Stimulated activated CD8-positive, alpha-beta memory T cell treated with anti-CD3 and anti-CD28 coated beads, Interleukin-2, amount 100 ng/mL, for 48 hours (primary cell): ENCODE measurements around the gene CTNNA2.

Source experiments
- DNase-seq, 2 donors: peaks; one replicate each; pipeline ENCODE4 v3.0.0-alpha.2; 2020; ENCODE audit warnings: low read depth in 2 of 2

The CTNNA2 gene

DNA sequence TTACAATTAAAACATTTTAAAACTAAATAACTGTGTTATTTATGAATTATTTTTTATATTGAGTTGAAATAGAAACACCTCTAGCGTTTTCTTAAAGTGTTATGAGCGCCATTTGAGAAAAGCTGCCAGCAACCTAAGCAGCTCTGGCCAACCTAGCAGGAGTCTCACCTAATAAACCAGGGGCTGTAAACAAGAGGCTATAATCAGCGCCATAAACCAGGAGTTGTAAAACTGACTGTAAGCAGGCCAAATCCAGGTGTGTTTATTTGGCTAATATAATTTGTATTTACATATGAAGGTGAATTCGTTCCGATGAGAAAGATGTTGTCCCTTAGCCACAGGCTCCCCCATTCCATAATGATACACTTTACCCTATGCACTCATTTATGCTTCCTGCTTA is 757.0 kb downstream of the CTNNA2 start:
- no peak for DNase-seq

DNA sequence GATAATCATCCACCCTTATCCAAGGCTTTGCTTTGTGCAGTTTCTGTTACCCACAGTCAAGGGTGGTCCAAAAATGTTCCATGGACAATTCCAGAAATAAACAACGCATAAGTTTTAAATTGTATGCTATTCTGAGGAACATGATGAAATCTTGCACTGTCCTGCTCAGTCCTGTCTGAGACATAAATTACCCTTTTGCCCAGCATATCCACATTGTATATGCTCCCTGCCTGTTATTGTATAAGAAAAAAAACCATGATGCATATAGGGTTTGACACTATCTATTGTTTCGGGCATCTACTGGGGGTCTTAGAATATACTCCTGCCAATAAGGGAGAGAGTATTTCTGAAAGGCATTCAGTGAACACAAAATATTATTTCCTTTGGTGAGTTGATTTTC is 767.7 kb downstream of the CTNNA2 start:
- DNase-seq: no peak

DNA sequence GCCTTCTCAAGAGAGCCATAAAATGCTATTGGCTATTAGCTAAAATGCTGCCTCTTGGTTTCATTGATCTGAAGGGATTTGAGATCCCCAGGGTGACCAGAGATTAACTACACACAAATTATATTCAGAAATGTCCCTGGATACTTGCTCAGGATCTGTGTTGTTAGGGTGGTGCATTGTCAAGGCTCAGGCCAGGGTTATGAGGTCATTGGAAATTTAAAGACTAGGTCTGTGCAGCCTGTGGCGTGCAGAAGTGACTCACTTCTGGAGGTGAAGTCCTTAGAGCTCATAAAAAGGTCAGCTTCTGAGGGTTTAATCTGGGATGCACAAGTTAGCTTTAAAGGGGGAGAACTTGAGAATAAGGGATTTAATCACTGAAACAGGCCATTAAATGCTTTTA is 768.2 kb downstream of the CTNNA2 start:
- DNase-seq: no peak

DNA sequence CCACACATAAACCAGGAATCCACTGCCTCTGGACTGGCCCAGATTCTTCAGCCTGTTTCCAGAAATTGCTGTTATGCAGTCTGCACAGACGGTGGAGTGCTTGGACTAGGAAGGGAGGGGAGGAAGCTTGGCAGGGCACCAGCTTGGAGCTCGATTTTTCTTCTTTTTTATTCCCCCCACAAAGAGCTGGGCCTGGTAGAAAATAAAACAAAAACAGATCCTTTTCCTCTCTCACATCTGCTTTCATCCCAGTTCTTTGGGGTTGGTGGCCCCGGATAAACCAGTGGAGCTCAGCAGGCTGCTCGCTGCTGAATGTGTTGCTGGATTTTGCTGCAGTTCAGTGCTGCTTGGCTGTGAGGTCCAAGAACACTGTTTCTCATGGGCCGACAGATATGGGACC is 775.7 kb downstream of the CTNNA2 start:
- DNase-seq: no peak

DNA sequence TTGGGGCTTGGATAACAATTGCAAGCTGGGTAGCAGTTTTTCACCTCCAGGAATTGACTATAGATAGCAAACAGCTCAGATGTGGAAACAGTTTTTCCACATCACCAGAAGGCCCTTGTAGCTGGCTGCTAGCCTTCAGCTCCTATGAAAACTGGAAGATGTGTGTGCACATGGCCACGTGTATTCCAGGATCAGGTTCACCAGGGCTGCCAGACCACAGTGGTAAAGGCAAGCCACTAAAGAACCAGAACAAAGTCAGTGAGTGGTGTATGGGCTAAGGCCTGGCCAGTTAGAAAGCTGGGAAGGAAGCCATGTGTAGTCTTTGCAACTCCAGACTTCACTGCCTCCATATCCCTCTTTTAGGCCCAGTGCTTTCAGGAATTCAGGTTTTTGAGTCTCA is 778.8 kb downstream of the CTNNA2 start:
- no peak for DNase-seq

DNA sequence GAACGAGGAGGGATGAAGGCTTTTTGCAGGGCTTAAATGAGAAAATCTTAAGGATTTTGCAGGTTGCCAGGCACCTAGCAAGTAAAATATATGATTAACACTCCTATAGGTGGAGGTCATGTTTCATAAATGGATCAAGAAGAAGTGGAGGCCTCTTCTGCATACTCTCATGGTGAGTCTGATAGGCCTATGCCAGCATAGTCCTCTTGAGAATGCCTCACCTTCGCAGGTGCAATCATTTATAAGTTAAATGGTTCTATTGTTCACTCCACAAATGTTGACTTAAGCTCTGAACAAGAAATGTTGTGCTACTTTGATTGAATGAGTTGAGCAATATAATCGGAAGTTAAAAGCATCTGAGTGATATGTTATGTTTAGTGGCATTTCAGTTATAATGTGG is 779.6 kb downstream of the CTNNA2 start:
- no peak for DNase-seq

DNA sequence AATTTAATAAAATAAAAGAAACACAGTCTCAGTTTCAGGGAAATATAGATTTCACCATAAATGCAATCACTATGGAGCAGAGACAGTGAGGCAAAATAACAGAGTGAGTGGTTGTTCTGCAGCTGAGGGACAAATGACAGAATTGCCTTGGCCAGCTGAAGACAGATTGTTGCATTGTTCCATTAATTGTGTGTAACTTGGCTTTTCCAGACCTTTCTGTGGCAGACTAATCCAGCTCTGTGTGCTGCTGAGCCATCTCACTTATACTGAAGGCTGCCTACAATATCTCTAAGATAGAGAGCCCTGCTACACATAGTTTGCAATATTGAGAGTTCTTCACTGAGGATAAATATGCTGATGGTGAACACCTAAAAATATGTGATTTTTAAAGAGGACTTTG is 780.2 kb downstream of the CTNNA2 start:
- DNase-seq: no peak

DNA sequence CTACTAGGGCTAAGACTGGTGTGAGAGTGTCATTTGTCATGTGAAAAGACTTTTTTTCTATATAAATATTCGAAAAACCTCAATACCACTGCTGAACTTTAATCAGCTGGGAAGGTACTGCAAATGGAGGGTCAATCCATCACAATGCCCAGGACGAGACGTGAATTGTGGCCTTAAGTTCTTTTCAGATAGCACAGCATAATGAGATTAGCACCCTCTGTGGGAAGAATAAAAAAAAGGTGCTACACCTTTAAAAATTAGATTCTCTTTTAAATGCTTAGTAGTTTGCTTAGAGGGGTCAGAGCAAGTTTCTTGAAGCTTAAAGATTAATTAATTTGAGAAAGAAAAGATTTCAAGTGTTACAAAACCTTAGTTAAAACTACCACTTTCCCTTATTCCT is 786.1 kb downstream of the CTNNA2 start:
- DNase-seq: no peak

DNA sequence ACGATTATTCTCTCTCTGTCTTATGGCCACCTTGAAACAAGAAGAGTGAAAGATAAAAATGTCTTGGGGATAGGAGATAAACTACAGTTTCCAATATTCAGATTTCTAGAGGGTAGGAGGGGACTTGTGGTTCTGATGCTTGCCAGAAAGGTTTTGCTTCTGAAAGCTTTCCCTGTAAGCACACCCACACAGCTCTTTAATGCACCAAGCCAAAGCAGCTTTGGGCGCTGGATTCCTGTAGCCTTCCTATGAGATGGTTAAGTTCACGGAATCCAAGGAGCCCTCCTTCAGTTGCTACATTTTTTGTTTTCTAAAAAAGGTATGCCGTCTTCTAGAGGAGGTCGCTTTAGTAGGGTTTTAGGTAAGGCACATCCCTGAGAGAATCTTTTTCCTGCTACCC is 786.8 kb downstream of the CTNNA2 start:
- no peak for DNase-seq

DNA sequence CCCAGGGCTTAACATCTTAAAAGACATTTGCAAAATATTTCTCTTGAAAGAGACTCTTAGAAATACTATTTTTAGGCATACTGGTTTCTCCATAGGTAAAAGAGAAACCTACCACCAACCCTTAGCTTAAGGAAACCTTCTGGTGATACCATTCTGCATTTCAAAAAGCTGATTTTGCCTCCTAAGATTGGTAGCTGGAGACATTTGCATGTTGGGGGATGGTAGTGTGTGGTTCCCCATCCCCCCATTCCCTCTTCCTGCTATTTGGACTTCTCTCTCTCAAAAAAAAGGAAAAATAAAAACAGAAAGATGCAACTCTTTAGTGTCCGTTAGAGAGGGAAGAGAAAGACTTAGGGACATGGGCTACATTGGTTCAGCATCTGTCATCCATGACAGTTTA is 787.5 kb downstream of the CTNNA2 start:
- DNase-seq: no peak

DNA sequence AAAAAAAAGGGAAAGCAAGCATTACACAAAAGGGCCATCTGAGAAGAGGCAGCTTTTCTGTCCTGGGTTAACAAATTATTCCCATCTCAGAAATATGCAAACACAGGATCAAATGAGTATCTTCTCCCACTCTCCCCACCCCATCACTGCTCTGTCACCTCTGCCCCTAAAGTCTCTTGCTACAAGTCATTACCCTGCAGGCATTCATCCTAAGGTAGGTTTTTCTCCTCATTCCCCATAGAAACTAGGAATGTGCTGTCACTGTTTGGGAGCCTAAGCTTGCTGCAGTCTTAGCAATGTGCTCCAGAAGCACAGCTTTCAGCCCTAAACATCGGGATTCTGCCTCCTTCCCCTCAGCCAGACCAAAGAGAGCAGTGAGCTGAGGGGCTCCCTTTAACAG is 788.1 kb downstream of the CTNNA2 start:
- no peak for DNase-seq

DNA sequence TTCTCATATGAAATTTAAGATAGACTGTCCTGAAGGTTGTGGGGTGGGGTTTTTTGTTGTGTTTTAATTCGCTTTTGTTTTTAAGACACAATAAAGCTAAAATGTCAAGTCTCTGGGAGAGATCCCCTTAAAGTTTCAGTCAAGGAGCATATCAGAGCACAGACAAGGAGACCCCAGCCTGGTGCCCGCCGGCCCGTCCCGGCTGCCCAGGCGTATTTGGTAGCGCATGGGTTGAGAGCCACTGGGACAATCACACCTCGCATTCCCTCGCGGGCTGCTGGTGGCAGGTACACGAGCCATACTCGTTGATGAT is 789.1 kb downstream of the CTNNA2 start:
- DNase-seq: no peak

DNA sequence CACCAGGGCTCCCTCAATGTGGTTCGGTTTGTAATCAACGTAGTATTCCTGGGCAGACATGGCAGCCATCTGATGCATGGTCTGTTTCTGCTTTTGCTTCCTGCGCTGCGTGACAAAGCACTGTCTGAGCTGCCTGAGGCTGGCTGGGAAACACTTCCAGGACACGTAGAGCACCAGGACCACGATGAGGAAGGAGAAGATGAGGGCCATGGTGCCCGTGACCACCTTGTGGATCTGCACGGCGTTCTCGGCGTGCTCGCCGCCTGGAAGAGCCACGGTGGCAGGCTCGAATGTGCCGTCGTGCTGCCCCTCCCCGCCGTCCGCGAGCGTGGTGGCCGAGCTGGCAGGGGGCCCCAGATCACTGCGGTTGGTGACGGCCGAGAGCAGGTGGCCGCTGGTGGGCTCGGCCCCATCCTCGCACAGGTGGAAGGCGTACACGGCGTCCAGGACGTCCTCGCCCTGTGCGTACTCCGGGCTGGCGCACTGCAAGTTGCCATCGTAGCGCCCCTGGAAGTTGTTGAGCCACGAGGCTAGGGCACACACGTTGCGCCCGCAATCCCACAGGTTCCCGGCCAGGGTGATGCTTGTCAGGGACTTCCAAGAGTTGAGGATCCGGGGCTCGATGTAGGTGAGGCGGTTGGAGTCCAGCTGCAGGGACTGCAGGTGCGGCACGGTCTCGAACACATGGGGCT is 789.6 kb downstream of the CTNNA2 start:
- no peak for DNase-seq

DNA sequence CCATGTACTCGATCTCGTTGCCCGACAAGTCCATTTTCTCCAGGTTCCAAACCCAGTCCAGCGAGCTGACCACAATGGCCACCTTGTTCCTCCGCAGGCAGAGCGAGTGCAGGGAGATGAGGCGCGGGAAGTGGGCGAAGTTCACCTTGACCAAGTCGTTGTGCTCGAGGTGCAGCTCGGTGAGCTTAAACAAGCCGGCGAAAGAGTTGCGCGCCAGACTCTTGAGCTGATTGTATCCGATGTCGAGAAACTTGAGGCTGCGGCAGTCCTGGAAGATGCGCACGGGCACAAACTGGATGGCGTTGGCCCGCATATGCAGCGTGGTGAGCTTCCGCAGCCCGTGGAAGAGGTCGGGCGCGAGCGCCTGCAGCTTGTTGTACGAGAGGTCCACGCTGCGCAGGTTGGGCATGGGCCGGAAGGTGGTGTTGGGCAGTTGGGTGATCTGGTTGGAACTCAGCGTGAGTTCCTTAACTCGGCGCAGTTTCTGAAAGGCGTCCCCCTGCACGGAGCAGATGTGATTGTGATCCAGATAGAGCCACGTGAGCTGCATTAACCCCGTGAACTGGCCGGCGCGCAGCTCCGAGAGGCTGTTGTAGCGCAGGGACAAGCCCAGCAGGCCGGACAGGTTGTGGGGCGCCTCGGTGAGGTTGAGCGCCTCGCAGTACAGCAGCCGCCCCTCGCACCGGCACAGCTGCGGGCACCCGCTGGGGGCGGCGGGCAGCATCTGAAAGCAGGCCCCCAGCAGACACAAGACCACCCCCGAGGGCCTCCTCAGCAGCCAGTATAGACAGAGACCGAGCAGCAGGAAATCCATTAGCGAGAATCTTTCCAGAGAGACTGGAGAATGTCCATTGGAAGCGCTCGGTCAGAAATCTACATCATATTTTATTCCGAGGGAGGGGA is 790.4 kb downstream of the CTNNA2 start:
- no peak for DNase-seq

DNA sequence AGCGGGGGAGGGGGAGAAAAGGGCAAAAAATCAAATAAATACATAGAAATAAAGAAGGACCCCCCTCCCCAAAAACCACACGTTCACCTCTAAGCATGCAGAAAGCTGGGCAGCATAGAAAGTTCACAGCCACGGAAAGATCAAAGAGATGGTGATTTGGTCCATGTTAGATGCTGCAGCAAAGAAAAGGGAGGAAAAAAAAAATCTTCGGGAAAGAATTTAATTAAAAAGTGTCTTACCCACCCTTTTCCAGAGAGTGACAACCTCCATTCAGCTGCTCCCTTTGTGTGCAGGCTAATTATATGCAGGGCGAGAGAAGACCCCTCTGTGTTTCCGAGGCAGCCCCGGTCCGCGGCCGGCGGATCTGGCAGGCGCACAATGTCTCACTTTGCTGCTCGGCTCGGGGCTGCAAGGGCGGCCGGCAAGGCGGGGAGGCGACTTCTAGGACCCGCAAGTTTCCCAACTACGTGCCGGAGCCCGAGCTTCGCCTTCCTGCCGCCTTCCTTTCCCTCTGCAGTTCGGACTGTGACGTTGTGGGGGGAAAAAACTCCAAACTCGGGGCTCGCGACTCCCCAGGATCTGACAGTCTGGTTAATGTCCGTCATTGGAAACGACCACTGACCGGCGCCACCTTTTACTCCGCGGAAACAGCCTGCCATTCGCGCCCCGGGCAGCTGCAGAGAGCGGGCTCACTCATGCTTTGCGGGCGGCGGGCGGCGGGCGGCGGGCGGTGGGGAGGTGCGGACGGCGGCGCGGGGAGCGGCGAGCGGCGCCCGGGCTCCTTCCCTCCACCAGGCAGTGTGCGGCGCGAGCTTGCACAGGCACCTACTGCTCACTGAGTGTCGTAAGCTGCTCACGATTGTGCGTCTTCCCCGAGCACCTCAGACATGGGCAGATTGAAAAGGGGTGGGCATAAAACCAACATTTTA is 791.3 kb downstream of the CTNNA2 start, which contains the start of gene LRRTM1:
Gene LRRTM1, minus strand, starts transcription at position 844 of the 929 bp plus-strand sequence. CDS start 933 bp downstream, outside the sequence.
- DNase-seq: no peak

DNA sequence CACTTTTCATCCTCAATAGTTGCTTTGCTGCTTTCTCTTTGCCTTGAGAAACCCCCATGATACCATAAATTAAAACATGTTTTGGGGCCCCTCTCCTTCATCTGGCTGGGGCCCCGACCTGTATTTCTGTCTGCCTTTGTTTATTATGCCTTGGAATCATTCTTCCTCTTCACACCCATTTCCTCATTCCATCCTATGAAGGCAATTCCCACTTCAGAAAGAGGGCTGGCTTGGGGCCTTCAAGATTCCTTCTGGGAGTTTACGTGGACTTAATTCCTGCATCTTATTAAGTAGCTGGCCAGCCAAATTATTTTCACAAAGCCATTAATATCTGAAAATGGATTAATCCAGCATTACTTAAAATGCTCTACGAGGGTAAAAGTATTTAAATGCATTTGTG is 798.5 kb downstream of the CTNNA2 start:
- no peak for DNase-seq

DNA sequence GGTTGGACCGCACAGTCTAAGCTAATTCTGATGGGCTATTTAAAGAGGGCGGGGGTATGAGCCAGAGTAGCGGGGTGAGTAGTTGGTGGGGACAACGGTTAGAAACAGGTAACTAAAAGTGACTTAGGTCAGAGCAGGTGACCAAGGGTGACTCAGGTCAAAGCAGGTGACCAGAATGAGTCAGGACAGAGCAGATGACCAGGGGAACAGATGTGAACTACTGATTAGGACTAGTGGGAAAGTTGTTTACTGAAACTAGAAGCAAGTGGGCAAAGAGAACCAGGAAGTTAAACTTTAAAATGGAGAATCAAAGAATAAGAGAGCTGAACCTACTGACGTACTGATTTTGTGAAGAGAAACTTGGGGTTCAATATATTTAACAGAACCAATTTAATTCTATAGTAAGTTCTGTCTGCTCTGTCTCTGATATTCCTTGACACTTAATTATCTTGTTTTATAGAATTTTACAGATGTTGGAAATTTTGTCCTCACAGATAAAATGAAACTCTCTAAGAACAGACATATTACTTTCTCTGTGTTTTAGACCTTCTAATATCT is 799.5 kb downstream of the CTNNA2 start:
- DNase-seq: no peak

DNA sequence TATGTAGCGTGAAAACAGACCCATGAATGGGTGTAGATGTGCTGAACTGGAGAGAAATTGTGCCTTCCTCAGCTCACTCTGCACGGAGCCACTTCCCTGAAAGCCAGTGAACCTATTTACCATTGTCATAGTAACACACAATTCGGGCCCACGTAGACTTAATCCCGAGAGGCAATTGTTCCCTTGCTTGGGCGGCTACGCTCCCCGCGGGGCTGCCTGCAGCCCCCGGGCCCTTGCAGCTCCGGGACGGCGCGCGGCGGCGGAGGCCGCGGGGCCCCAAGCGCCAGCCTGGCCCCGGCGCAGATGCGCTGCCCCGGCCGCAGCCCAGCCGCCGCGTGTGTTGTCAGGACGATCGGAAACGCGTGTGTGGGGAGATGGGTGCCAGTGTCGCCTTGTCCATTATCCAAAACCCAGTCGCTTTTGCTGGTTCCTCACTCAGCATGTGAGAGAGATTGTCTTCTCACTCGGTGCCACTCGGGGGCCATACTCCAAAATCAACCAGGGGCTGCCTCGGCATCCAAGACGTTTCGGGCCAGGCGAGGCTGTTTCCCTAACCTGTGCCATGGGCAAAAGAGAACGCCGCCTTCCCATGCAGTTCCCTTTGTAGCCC is 809.6 kb downstream of the CTNNA2 start:
- no peak for DNase-seq

DNA sequence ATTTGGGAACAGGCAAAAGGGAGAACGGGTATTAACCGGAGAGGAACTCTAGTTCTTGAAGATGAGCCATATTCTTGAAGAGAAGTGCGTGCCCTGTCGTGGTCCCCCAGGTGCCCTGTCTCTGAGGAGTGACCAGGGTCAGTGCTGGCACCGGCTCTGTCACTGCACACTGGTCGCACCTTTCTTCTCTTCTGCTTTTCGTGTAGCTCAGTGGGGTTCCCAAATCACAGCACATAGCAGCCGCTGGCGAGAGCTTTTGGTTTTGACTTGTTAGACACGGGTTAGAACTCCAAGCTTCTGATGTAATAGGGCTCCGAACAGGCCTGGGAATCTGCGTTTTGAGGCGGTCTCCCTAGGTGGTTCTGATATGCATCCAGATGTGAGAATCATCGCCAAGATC is 810.1 kb downstream of the CTNNA2 start:
- DNase-seq: no peak

DNA sequence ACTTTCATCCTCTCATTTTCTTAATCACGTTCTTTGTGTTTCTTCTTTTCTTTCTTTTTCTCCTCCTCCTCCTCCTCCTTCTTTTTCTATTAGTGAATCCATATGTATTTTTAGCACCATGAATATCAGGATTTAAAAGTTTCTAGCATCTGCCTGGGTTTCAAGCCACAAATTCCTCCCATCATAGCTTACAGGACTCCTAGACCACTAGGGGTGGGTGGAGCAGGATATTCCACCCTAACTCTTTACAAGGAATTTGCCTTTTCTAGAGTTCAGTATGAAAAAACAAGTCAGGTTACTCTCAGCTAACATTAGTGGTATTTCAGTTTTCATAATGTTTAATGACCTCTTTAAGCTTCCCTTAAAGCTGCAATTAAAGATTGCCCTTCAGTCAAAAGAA is 810.8 kb downstream of the CTNNA2 start:
- no peak for DNase-seq

DNA sequence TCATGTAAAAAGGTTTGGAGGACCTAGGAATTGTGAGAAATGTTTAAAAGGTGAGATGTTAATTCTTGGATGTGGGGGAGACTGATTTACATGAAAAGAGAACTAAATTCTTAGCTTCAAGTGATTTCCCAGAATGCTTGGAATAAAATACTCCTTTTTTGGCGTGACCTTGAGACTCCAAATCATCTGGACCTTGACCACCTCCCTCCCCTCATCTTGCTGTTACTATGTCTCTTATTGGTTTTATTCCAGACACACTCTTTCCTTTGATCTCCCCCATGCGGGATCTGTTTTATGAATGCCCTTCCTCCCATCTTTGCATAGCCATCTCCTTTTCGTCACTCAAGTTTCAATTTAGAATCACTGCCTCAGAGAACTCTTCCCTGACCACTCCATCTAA is 811.7 kb downstream of the CTNNA2 start:
- no peak for DNase-seq

DNA sequence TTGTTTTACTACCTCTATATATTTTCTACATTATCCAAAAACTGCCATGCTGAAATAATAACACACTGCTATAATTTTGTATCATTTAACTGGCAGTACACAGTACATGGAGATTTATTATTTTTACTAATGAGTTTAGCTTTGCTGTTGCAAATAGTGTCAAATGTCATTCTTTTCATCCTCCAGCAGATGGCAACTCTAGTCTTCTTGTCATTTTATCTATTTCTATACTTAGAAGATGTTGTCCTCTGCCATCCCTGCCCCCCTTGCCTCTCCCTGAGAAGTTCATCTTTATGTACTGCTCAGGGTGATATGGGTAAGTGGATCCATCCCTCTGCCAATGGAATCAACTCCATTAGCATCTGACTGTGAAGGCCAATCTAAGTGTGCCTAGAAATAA is 813.4 kb downstream of the CTNNA2 start:
- DNase-seq: no peak
